H1 (cell line): Measurements from ENCODE around the gene DUSP23. TPM values are rescaled to one million over a fixed set of nuclear protein-coding genes. Genes with fewer than 3 reads are reported as not detected.

ENCODE experiments used
- CTCF ChIA-PET: fragments of 300-600 bp; sonication (Branson Sonifier 250); formaldehyde crosslinking; loops from one replicate; lab custom pipeline; 2021; ENCODE audit not compliant: partially characterized antibody; lab: Charles Lee
- POLR2A ChIA-PET: fragments of 300-600 bp; sonication (Branson Sonifier 250); formaldehyde crosslinking; loops from one replicate; lab custom pipeline; 2021; ENCODE audit warnings: inconsistent platforms; ENCODE audit not compliant: partially characterized antibody; lab: Charles Lee
- DNase-seq, 2 experiments: peaks; one replicate each; pipeline versions ENCODE4 v3.0.0 to v3.0.0-alpha.2; 2010 to 2022; ENCODE audit warnings: low spot score in 2 of 2, low read depth in 1 of 2, mixed read lengths in 1 of 2
- FAIRE-seq: peaks from 2 replicates; lab custom pipeline; 2011; peaks lifted over from hg19 to GRCh38; lab: Jason Lieb, UNC
- H2AFZ ChIP-seq: 2 replicates; pipeline ENCODE4 v1.8.1; 2012; ENCODE audit warnings: low read length, inconsistent platforms
- H2AK5ac ChIP-seq: 2 replicates; pipeline ENCODE4 v1.6.1; 2013; ENCODE audit warnings: low read depth, low read length
- H2BK120ac ChIP-seq: replicated peaks from 2 replicates; pipeline ENCODE3; 2013; ENCODE audit warnings: low read depth, low read length, inconsistent platforms
- H2BK12ac ChIP-seq: 2 replicates; pipeline ENCODE4 v1.6.1; 2013; ENCODE audit warnings: low read depth, low read length
- H2BK15ac ChIP-seq: 2 replicates; pipeline ENCODE4 v1.6.1; 2013; ENCODE audit warnings: low read length
- H2BK20ac ChIP-seq: 2 replicates; pipeline ENCODE4 v1.6.1; 2013; ENCODE audit warnings: low read length
- H2BK5ac ChIP-seq: 2 replicates; pipeline ENCODE4 v1.6.1; 2013; ENCODE audit warnings: low read depth, low read length
- H3K14ac ChIP-seq: 2 replicates; pipeline ENCODE4 v1.6.1; 2013; ENCODE audit warnings: inconsistent platforms; ENCODE audit not compliant: insufficient read length
- H3K18ac ChIP-seq: 2 replicates; pipeline ENCODE4 v1.6.1; 2013; ENCODE audit warnings: low read length; ENCODE audit errors: extremely low read depth
- H3K23ac ChIP-seq: 2 replicates; pipeline ENCODE4 v1.6.1; 2013; ENCODE audit warnings: inconsistent platforms; ENCODE audit not compliant: insufficient read length
- H3K23me2 ChIP-seq: 2 replicates; pipeline ENCODE4 v1.6.1; 2013; ENCODE audit warnings: low read depth, low read length
- H3K27ac ChIP-seq: 2 replicates; pipeline ENCODE4 v1.6.1; 2011; ENCODE audit warnings: low read depth, low read length, inconsistent platforms
- H3K27me3 ChIP-seq, 4 experiments: replicated peaks in 1 of 4; 1 replicate in 1 of 4; 2 replicates in 3 of 4; pipeline versions ENCODE4 v1.6.1 to v1.8.1; 2011 to 2013; ENCODE audit warnings: low read length in 3 of 4, mild to moderate bottlenecking in 3 of 4, inconsistent platforms in 2 of 4, mixed read lengths in 2 of 4, moderate library complexity in 1 of 4; ENCODE audit not compliant: control insufficient read depth in 3 of 4, insufficient read depth in 3 of 4; ENCODE audit errors: extremely low read depth in 1 of 4
- H3K36me3 ChIP-seq, 4 experiments: 2 replicates each; pipeline versions ENCODE4 v1.6.1 to v1.8.1; 2011 to 2013; ENCODE audit warnings: mild to moderate bottlenecking in 4 of 4, low read length in 3 of 4, moderate library complexity in 2 of 4, control low read depth in 1 of 4, inconsistent platforms in 1 of 4; ENCODE audit not compliant: insufficient read depth in 4 of 4, control insufficient read depth in 2 of 4
- H3K4ac ChIP-seq: replicated peaks from 2 replicates; pipeline ENCODE3; 2013; ENCODE audit warnings: low read length, low read depth, mixed read lengths, inconsistent platforms; ENCODE audit not compliant: insufficient read length
- H3K4me1 ChIP-seq, 4 experiments: replicated peaks in 1 of 4; 1 replicate in 1 of 4; 2 replicates in 3 of 4; pipeline versions ENCODE4 v1.6.1 to v1.8.1; 2011 to 2013; ENCODE audit warnings: low read length in 3 of 4, inconsistent platforms in 2 of 4, mixed read lengths in 1 of 4; ENCODE audit not compliant: insufficient read depth in 4 of 4, control insufficient read depth in 3 of 4
- H3K4me2 ChIP-seq, 2 experiments: 2 replicates each; pipeline versions ENCODE4 v1.6.1 to v1.8.1; 2011 to 2013; ENCODE audit warnings: low read depth in 2 of 2, low read length in 2 of 2, control low read depth in 1 of 2, inconsistent platforms in 1 of 2, mild to moderate bottlenecking in 1 of 2; ENCODE audit not compliant: insufficient read depth in 1 of 2
- H3K4me3 ChIP-seq, 4 experiments: fragments of 200-600, 300-600 bp in 1 of 4; sonication (generic), shearing (Covaris generic), sonication (Bioruptor Twin) in 1 of 4; 2 replicates each; pipeline versions ENCODE4 v1.5.1 to v1.8.1; 2011 to 2016; ENCODE audit warnings: low read length in 4 of 4, low read depth in 3 of 4, control low read depth in 2 of 4, inconsistent platforms in 2 of 4, mild to moderate bottlenecking in 2 of 4, mixed read lengths in 1 of 4, moderate library complexity in 1 of 4; ENCODE audit not compliant: insufficient read depth in 2 of 4; ENCODE audit errors: extremely low read depth in 1 of 4
- H3K56ac ChIP-seq: replicated peaks from 2 replicates; pipeline ENCODE3; 2013; ENCODE audit warnings: low read depth, mild to moderate bottlenecking, mixed read lengths, low read length, inconsistent platforms; ENCODE audit not compliant: insufficient read length
- H3K79me1 ChIP-seq: 2 replicates; pipeline ENCODE4 v1.6.1; 2013; ENCODE audit warnings: low read depth, low read length, control low read depth
- H3K79me2 ChIP-seq, 2 experiments: 2 replicates each; pipeline versions ENCODE4 v1.6.1 to v1.8.1; 2012 to 2013; ENCODE audit warnings: low read length in 2 of 2, mild to moderate bottlenecking in 2 of 2, inconsistent platforms in 1 of 2; ENCODE audit not compliant: insufficient read depth in 2 of 2, control insufficient read depth in 1 of 2
- H3K9ac ChIP-seq, 4 experiments: replicated peaks in 1 of 4; 1 replicate in 1 of 4; 2 replicates in 3 of 4; pipeline versions ENCODE4 v1.6.1 to v1.8.1; 2011 to 2013; ENCODE audit warnings: low read depth in 3 of 4, low read length in 3 of 4, control low read depth in 2 of 4, mild to moderate bottlenecking in 2 of 4, moderate library complexity in 2 of 4, inconsistent platforms in 1 of 4; ENCODE audit errors: extremely low read depth in 1 of 4
- H3K9me3 ChIP-seq, 2 experiments: 2 replicates each; pipeline versions ENCODE4 v1.6.1 to v1.8.1; 2012 to 2013; ENCODE audit warnings: mild to moderate bottlenecking in 2 of 2, moderate library complexity in 2 of 2, control low read depth in 1 of 2, inconsistent platforms in 1 of 2, low read depth in 1 of 2, low read length in 1 of 2, mixed read lengths in 1 of 2; ENCODE audit not compliant: insufficient read depth in 2 of 2
- H4K20me1 ChIP-seq, 2 experiments: replicated peaks in 1 of 2; 2 replicates each; pipeline versions ENCODE3 to v1.8.1; 2011 to 2013; ENCODE audit warnings: inconsistent platforms in 2 of 2, low read length in 2 of 2, mild to moderate bottlenecking in 1 of 2; ENCODE audit not compliant: insufficient read depth in 2 of 2, control insufficient read depth in 1 of 2
- H4K5ac ChIP-seq: 2 replicates; pipeline ENCODE4 v1.6.1; 2013; ENCODE audit warnings: low read length, low read depth, mixed read lengths, inconsistent platforms; ENCODE audit not compliant: insufficient read length
- H4K8ac ChIP-seq: 2 replicates; pipeline ENCODE4 v1.8.0; 2013; ENCODE audit warnings: mild to moderate bottlenecking, moderate library complexity, low read length, inconsistent platforms; ENCODE audit not compliant: insufficient read depth; ENCODE audit errors: extremely low read depth
- H4K91ac ChIP-seq: replicated peaks from 2 replicates; pipeline ENCODE3; 2013; ENCODE audit warnings: low read length, mixed read lengths, inconsistent platforms; ENCODE audit not compliant: insufficient read length
- CBX8 ChIP-seq: fragments of 300-800, 300-1000 bp; sonication (generic); IDR thresholded peaks from 2 replicates; pipeline ENCODE4 v1.7.1; 2016; ENCODE audit warnings: low read depth, low read length, borderline replicate concordance
- CEBPB ChIP-seq: IDR thresholded peaks from 2 replicates; pipeline ENCODE4 v1.6.1; 2012; ENCODE audit warnings: low read depth, low read length
- CHD1 ChIP-seq: IDR thresholded peaks from 2 replicates; pipeline ENCODE4 v1.6.1; 2012; ENCODE audit warnings: low read depth, low read length, improper control_type of control experiment
- CHD2 ChIP-seq: IDR thresholded peaks from 2 replicates; pipeline ENCODE4 v1.6.1; 2012; ENCODE audit warnings: low read length, improper control_type of control experiment
- GTF2F1 ChIP-seq: IDR thresholded peaks from 2 replicates; pipeline ENCODE4 v1.6.1; 2012; ENCODE audit warnings: low read depth, low read length, improper control_type of control experiment, borderline replicate concordance
- KDM1A ChIP-seq: fragments of 200-600, 300-600 bp; sonication (generic); IDR thresholded peaks from 2 replicates; pipeline ENCODE4 v1.7.1; 2016; ENCODE audit warnings: mild to moderate bottlenecking, low read length, borderline replicate concordance
- MAFK ChIP-seq: IDR thresholded peaks from 2 replicates; pipeline ENCODE4 v1.6.1; 2012; ENCODE audit warnings: low read depth, mild to moderate bottlenecking, improper control_type of control experiment, low read length
- RAD21 ChIP-seq, 2 experiments: IDR thresholded peaks in 1 of 2; conservative IDR thresholded peaks in 1 of 2; 2 replicates each; pipeline ENCODE4 v1.6.1; 2011; ENCODE audit warnings: low read depth in 2 of 2, low read length in 2 of 2, improper control_type of control experiment in 1 of 2, inconsistent platforms in 1 of 2, mild to moderate bottlenecking in 1 of 2, moderate library complexity in 1 of 2
- RNF2 ChIP-seq: fragments of 200-900, 300-1000 bp; sonication (generic); IDR thresholded peaks from 2 replicates; pipeline ENCODE4 v1.7.1; 2016; ENCODE audit warnings: borderline replicate concordance, low read depth, mild to moderate bottlenecking, antibody characterized with exemption, low read length; ENCODE audit not compliant: poor library complexity, severe bottlenecking; ENCODE audit errors: missing control alignments
- SIRT6 ChIP-seq: IDR thresholded peaks from one replicate; pipeline ENCODE4 v1.7.1; 2012; ENCODE audit warnings: low read length, inconsistent platforms
- ZNF274 ChIP-seq: IDR thresholded peaks from 2 replicates; pipeline ENCODE4 v1.7.0; 2012; ENCODE audit warnings: low read length, borderline replicate concordance; ENCODE audit errors: extremely low read depth
- WGBS, 2 experiments: shearing (Covaris generic) in 1 of 2; methylation state at CpG; one replicate each; pipeline versions ENCODE4 v1.1.6 to v1.1.7; 2013 to 2015; ENCODE audit warnings: low lambda C conversion rate in 2 of 2, mixed read lengths in 2 of 2, inconsistent platforms in 1 of 2, low coverage in 1 of 2, missing lambda C conversion rate in 1 of 2; ENCODE audit not compliant: insufficient replicate concordance in 2 of 2, insufficient coverage in 1 of 2, insufficient read length in 1 of 2; ENCODE audit errors: extremely low coverage in 1 of 2, missing lambda C conversion rate in 1 of 2; 5-methylcytosine and 5-hydroxymethylcytosine counted together
- polyA plus RNA-seq, 7 experiments: library from polyadenylated mRNA; depleted of rRNA in 3 of 7; stranded (reverse) in 5 of 7; unstranded in 2 of 7; fragments of >200 nt in 5 of 7; fragments of 200-250 nt in 2 of 7; gene quantifications; 1 replicate in 5 of 7; 2 replicates in 1 of 7; 4 replicates in 1 of 7; pipeline versions ENCODE4 v1.2.1 to v1.2.3, GENCODE V29; 2011 to 2013; ENCODE audit warnings: missing spikeins in 2 of 7, mixed read lengths in 2 of 7
- total RNA-seq: library from RNA; stranded (reverse); fragmentation: NEBNext Ultra II Directional; extraction: Animal tissue kit (Norgen Biotek cat#: 25700); gene quantifications from 2 replicates; pipeline ENCODE4 v1.2.1, GENCODE V29; 2021
- TF ChIP-seq, protein P1 (sequence below): IDR thresholded peaks from 2 replicates; pipeline ENCODE4 v1.6.1; 2011; ENCODE audit warnings: low read depth, mild to moderate bottlenecking, low read length; ENCODE audit not compliant: insufficient read depth
- TF ChIP-seq, protein P2 (sequence below): IDR thresholded peaks from 2 replicates; pipeline ENCODE4 v1.6.1; 2012; ENCODE audit warnings: inconsistent platforms

Gene DUSP23
- total and polyA plus RNA-seq, 2 of the 8 experiments (the other 6 are each of a cell fraction or from before 2014, with no cell fraction given) = 45.8 to 80.1 TPM

DNA sequence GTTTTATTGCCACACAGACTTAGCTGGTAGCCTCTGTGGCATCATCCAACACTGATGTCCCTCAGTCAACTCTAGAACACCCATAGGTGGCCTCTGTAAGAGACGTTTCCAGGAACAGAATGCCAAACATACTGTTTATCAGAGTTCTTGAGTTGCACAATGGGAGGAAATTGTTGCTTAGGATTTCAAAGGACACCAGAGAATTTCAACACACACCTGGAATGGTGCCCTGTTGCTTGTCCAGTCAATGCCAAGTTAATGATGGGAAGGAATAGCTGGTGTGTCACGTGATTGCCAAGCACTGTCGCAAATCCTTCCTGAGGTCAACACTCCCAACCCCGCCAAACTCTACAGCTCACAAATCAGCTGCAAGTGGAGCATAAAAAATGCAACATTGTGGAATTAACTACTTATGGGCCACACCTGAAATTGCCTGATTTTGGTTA lies 28.6 kb upstream of the DUSP23 start:
- no peak overlapping the region for H2BK5ac ChIP-seq
- H3K4me1 ChIP-seq = no peaks in the 10 kb centered on the region
- no peaks in the 10 kb centered on the region for H3K23me2 ChIP-seq
- no peak overlapping the region for H3K27ac ChIP-seq
- H3K9ac ChIP-seq = no peak overlapping the region
- no peak overlapping the region for H3K4ac ChIP-seq
- H3K36me3 ChIP-seq = no peaks in the 10 kb centered on the region
- H2BK12ac ChIP-seq = no peak overlapping the region
- H4K20me1 ChIP-seq = no peaks in the 10 kb centered on the region
- H3K23ac ChIP-seq = no peak overlapping the region
- no peak overlapping the region for H4K5ac ChIP-seq
- FAIRE-seq (no peak), DNase-seq (no peak)
- H2AFZ ChIP-seq = no peak overlapping the region
- WGBS, 2 experiments = 60% methylated on average over 4 of the region's 4 CpGs; no CpG with 5 or more reads in 1 of the 2 experiments
- H3K27me3 ChIP-seq = no peaks in the 10 kb centered on the region
- H3K18ac ChIP-seq = no peak overlapping the region
- H3K9me3 ChIP-seq = peaks cover 14 to 33% of the 10 kb centered on the region in 2 experiments; a peak in 2 of 4 replicates
- no peak overlapping the region for H3K4me3 ChIP-seq
- CTCF ChIA-PET = interaction anchor here (0.9 kb wide), 1 partner anchor 23 kb away, joined by 3 read pairs; no protein-coding TSS in a partner anchor
- no peaks in the 10 kb centered on the region for H3K79me1 ChIP-seq
- H3K56ac ChIP-seq = no peak overlapping the region
- no peak overlapping the region for H2BK120ac ChIP-seq
- POLR2A ChIA-PET = no interaction called here
- H2BK20ac ChIP-seq = no peak overlapping the region
- no peak overlapping the region for H4K91ac ChIP-seq
- H2BK15ac ChIP-seq = no peak overlapping the region
- no peak overlapping the region for H3K14ac ChIP-seq
- no peak overlapping the region for H3K4me2 ChIP-seq
- no peak overlapping the region for H4K8ac ChIP-seq
- no peaks in the 10 kb centered on the region for H3K79me2 ChIP-seq
- H2AK5ac ChIP-seq = no peak overlapping the region
- TF ChIP-seq RNF2 = no peak
- TF ChIP-seq SIRT6 = no peak
- TF ChIP-seq GTF2F1 = no peak
- no peak for TF ChIP-seq KDM1A
- TF ChIP-seq CHD2 = no peak
- no peak for TF ChIP-seq CEBPB
- no peak for TF ChIP-seq RAD21 (IDR thresholded peaks at IDR 0.05 in 1 of 2, conservative IDR thresholded peaks at IDR 0.05 in 1 of 2; ENCODE audit: low read depth in 2 of 2, low read length in 2 of 2)
- no peak for TF ChIP-seq ZNF274
- TF ChIP-seq, protein P1, sequence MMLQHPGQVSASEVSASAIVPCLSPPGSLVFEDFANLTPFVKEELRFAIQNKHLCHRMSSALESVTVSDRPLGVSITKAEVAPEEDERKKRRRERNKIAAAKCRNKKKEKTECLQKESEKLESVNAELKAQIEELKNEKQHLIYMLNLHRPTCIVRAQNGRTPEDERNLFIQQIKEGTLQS = no peak
- TF ChIP-seq MAFK = no peak
- TF ChIP-seq CBX8 = no peak
- TF ChIP-seq CHD1 = no peak
- TF ChIP-seq, protein P2, sequence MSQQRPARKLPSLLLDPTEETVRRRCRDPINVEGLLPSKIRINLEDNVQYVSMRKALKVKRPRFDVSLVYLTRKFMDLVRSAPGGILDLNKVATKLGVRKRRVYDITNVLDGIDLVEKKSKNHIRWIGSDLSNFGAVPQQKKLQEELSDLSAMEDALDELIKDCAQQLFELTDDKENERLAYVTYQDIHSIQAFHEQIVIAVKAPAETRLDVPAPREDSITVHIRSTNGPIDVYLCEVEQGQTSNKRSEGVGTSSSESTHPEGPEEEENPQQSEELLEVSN = no peak
